B cell (primary cell): ENCODE results near the gene ADGRV1.

Experiments used
- CTCF ChIP-seq: fragments of 200-600 bp; IDR thresholded peaks from one replicate; pipeline ENCODE4 v1.8.0; 2022; ENCODE audit warnings: antibody characterized with exemption, mild to moderate bottlenecking
- EZH2 ChIP-seq: IDR thresholded peaks from 2 replicates; pipeline ENCODE4 v1.6.1; 2012; ENCODE audit warnings: borderline replicate concordance, low read depth, mild to moderate bottlenecking, moderate library complexity, low read length; ENCODE audit not compliant: insufficient read depth, poor library complexity, severe bottlenecking

- TF ChIP-seq CTCF (no peak), EZH2 (no peak)
Observed at GRCh38 chr5:91128604-91129003, 570.0 kb downstream of the ADGRV1 start.
